HG02759 (cell line): ENCODE data around the gene SETD1A.

ENCODE experiments used
- ATAC-seq: cut with Tn5 transposase; IDR thresholded peaks from one replicate; pipeline ENCODE4 v1.9.1; 2021; ENCODE audit warnings: mild to moderate bottlenecking, moderate library complexity; ENCODE audit not compliant: unreplicated experiment

The SETD1A gene

GRCh38 chr16:30953111-30953510 is 4.4 kb upstream of the SETD1A start:
- no peak for ATAC-seq

DNA sequence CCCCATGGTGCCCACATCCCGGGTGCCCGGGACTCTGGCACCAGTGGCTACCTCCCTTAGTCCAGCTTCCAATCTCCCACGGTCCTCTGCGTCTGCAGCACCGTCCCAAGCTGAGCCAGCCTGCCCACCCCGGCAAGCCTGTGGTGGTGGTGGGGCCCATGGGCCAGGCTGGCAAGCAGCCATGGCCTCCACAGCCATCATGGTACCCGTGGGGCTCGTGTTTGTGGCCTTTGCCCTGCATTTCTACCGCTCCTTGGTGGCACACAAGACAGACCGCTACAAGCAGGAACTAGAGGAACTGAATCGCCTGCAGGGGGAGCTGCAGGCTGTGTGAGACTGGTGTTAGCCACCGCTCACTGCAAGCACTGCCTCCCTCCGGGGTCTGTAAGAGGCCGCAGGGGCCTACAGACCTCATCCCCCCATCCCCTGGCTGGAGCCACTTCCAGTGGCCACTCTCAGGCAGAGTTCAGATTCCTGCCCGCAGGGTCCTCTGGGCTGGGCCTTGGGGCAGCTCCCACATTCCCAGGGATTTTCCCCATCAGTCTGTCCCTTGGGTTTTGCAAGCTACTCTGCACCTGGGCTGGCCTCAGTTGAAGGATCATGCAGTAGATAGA is 3.9 kb upstream of the SETD1A start:
- no peak for ATAC-seq

- ATAC-seq, result no peak
Observed at GRCh38 chr16:30954993-30955392, 2.6 kb upstream of the SETD1A start.

- peak; percentile 48 for ATAC-seq
Observed at GRCh38 chr16:30956601-30957455, 726 bp upstream of the SETD1A start.

GRCh38 chr16:30958175-30959079 is 873 bp downstream of the SETD1A start:
- peak; percentile 39 for ATAC-seq

GRCh38 chr16:30961384-30961783 is 3.8 kb downstream of the SETD1A start:
- no peak for ATAC-seq

- ATAC-seq, result no peak
Observed at GRCh38 chr16:30963925-30964511, 6.5 kb downstream of the SETD1A start.

DNA sequence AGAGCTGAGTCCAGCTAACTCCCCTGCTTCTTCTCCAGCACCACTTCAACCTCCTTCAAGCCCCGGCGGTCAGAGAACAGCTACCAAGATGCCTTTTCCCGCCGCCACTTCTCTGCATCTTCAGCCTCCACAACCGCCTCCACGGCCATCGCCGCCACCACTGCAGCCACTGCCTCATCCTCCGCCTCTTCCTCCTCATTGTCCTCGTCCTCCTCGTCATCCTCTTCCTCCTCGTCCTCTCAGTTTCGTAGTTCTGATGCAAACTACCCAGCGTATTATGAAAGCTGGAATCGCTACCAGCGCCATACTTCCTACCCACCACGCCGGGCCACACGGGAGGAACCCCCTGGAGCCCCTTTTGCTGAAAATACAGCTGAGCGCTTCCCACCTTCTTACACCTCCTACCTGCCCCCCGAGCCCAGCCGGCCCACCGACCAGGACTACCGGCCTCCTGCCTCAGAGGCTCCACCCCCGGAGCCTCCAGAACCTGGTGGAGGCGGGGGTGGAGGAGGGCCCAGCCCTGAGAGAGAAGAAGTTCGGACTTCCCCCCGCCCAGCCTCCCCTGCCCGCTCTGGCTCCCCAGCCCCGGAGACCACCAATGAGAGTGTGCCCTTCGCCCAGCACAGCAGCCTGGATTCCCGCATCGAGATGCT is 7.1 kb downstream of the SETD1A start:
- ATAC-seq, result no peak

DNA sequence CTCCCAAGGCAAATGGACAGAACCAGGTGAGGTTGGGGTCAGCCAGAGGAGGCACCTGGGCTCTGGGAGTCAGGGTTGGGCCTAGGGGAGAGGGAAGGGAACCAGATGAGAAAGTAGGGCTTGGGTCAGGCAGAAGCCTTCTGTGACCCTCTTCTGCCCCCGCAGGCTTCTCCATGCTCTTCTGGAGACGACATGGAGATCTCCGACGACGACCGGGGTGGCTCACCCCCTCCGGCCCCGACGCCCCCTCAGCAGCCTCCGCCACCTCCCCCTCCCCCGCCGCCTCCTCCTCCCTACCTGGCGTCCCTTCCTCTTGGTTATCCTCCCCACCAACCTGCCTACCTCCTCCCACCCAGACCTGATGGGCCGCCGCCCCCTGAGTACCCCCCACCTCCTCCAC is 7.9 kb downstream of the SETD1A start:
- ATAC-seq, result no peak

GRCh38 chr16:30966033-30966619 is 8.6 kb downstream of the SETD1A start:
- ATAC-seq, result no peak

DNA sequence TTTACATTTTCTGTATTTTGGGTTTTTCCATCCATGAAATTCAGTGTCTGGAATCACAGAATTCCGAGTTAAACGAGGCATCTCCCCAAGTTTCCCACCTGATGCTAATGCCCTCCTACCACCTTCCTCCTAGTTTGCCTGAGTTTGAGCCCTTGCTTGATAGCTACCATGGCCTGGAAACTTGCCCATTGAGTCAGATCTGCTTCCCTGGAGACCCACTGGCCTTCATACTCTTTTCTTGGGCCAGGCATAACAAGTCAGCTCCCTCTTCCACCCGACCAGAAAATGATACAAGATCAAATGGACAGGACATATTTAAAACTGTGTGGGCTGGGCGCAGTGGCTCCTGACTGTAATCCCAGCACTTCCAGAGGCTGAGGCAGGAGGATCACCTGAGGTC is 10.2 kb downstream of the SETD1A start:
- ATAC-seq, result no peak

- ATAC-seq, result no peak
Observed at GRCh38 chr16:30969246-30969842, 11.8 kb downstream of the SETD1A start.

DNA sequence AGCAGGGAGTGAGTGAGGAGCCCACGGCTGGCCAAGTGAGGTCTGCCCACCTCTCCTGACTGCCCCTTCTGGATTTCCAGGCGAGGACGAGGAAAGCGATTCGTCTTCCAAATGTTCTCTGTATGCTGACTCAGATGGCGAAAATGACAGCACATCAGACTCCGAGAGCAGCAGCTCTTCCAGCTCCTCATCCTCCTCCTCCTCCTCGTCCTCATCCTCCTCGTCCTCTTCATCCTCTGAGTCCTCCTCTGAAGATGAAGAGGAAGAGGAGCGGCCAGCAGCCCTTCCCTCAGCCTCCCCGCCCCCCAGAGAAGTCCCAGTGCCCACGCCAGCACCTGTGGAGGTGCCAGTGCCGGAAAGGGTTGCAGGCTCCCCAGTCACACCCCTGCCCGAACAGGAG is 13.7 kb downstream of the SETD1A start:
- ATAC-seq, result no peak

DNA sequence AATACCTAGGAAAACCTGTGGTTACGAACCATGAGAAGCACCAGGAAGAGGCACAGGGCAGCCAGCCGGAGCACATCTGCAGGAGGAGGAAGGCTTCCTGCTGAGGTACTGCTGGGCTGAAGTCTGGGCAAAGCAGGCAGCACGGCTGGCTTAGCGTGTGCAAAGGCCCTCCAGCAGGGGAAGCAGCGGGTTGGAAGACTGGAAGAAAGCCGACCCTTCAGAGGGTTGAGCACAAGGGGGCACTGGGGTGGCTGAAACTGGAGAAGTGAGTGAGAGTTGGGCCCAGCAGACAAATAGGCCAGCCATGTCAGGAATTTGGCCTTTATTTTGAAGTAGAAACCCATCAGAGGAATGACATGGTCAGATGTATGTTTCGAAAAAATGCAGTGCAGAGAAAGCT is 15.3 kb downstream of the SETD1A start:
- ATAC-seq, result no peak

- ATAC-seq, result no peak
Observed at GRCh38 chr16:30974348-30974747, 16.8 kb downstream of the SETD1A start.

- no peak for ATAC-seq
Observed at GRCh38 chr16:30976486-30976885, 18.9 kb downstream of the SETD1A start.

GRCh38 chr16:30977502-30977901 is 19.9 kb downstream of the SETD1A start:
- no peak for ATAC-seq

GRCh38 chr16:30979170-30980022 is 21.8 kb downstream of the SETD1A start:
- ATAC-seq, result no peak

DNA sequence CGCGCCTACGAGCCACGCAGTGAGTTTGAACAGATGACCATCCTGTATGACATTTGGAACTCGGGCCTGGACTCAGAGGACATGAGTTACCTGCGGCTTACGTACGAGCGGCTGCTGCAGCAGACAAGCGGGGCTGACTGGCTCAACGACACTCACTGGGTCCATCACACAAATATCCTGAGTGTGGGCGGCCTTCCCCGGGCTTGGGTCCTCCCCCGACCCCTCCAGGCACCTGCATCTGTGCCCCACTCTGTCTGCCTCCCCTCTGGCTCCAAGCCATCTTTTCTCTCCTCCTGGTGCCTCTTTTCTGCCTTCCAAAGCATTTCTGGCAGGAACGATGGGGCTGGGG is 22.4 kb downstream of the SETD1A start:
- ATAC-seq, result no peak
